K562 treated with DMSO at 1 percent for 24 hours (cell line): ENCODE results near the gene DIPK2B. TPM values are rescaled to one million over a fixed set of nuclear protein-coding genes. Genes with fewer than 3 reads are reported as not detected.

Source experiments
- total RNA-seq: library from RNA; unstranded; fragments of 300-600 nt; gene quantifications from 2 replicates; pipeline ENCODE4 v1.2.3, GENCODE V29; 2022; ENCODE audit warnings: low read depth; ENCODE audit not compliant: insufficient read depth

Gene DIPK2B, protein sequence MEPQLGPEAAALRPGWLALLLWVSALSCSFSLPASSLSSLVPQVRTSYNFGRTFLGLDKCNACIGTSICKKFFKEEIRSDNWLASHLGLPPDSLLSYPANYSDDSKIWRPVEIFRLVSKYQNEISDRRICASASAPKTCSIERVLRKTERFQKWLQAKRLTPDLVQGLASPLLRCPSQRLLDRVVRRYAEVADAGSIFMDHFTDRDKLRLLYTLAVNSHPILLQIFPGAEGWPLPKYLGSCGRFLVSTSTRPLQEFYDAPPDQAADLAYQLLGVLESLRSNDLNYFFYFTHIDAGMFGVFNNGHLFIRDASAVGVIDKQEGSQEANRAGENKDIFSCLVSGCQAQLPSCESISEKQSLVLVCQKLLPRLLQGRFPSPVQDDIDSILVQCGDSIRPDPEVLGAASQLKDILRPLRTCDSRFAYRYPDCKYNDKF
- not detected in 2 replicates for total RNA-seq

DNA sequence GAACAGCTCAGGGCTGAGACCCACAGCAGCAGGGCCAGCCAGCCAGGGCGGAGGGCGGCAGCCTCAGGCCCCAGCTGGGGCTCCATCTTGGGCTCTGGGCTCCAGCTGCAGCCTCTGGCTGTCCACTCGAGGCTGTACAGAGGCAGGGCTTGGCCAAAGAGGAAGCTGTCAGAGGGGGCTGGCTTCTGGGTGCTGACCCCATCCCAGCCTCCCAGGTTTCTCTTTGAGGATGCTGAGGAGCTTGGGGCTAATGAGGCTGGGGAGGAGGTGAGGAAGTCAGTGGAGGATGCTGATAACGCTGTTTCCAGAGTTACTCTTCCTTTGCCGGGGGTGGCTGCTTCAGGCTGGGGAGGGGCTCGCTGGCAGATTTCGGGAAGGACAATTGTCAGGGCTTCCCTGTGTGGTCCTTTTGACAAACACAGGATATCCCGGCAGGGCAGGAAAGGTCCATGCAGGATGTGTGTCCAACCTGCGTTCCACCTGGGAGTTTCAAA is at the start of gene DIPK2B:
Gene DIPK2B (minus strand): TSS at position 136 of the 494 bp plus-strand sequence. CDS start 50 bp downstream, at position 86.

